Keratinocyte (primary cell): ENCODE results near the gene ARHGAP12. TPM values are rescaled to one million over a fixed set of nuclear protein-coding genes. Genes with fewer than 3 reads are reported as not detected.

ENCODE experiments used
- DNase-seq: peaks from one replicate; pipeline ENCODE4 v3.0.0-alpha.2; 2011; ENCODE audit warnings: low read depth, missing footprints, low spot score
- FAIRE-seq: peaks from 2 replicates; lab custom pipeline; 2011; peaks lifted over from hg19 to GRCh38; lab: Jason Lieb, UNC
- H2AFZ ChIP-seq: 2 replicates; pipeline ENCODE4 v1.6.0; 2012; ENCODE audit warnings: low read length, control low read depth, inconsistent platforms; ENCODE audit not compliant: control insufficient read depth
- H3K27ac ChIP-seq: 2 replicates; pipeline ENCODE4 v1.5.1; 2011; ENCODE audit warnings: low read length; ENCODE audit not compliant: control insufficient read depth, insufficient read depth
- H3K27me3 ChIP-seq: 3 replicates; pipeline ENCODE4 v1.6.0; 2011; ENCODE audit warnings: low read length; ENCODE audit not compliant: control insufficient read depth, insufficient read depth; ENCODE audit errors: extremely low read depth
- H3K36me3 ChIP-seq, 2 experiments: 2 replicates in 1 of 2; 3 replicates in 1 of 2; pipeline ENCODE4 v1.5.1; 2011; ENCODE audit warnings: low read length in 2 of 2, mild to moderate bottlenecking in 1 of 2; ENCODE audit not compliant: control insufficient read depth in 2 of 2, insufficient read depth in 2 of 2; ENCODE audit errors: extremely low read depth in 1 of 2
- H3K4me1 ChIP-seq: 3 replicates; pipeline ENCODE4 v1.5.1; 2011; ENCODE audit warnings: low read length; ENCODE audit not compliant: control insufficient read depth, insufficient read depth; ENCODE audit errors: extremely low read depth
- H3K4me2 ChIP-seq: 3 replicates; pipeline ENCODE4 v1.6.0; 2011; ENCODE audit warnings: low read depth, low read length; ENCODE audit not compliant: control insufficient read depth, insufficient read depth; ENCODE audit errors: extremely low read depth
- H3K4me3 ChIP-seq, 3 experiments: fragments of 200-600 bp in 1 of 3; sonication (generic) in 1 of 3; 2 replicates in 2 of 3; 3 replicates in 1 of 3; pipeline ENCODE4 v1.5.1; 2011 to 2016; ENCODE audit warnings: low read length in 3 of 3, mild to moderate bottlenecking in 3 of 3, control low read depth in 2 of 3, inconsistent platforms in 1 of 3, low read depth in 1 of 3, mixed read lengths in 1 of 3, mixed run types in 1 of 3, moderate library complexity in 1 of 3; ENCODE audit not compliant: control insufficient read depth in 2 of 3, insufficient read depth in 2 of 3; ENCODE audit errors: extremely low read depth in 1 of 3
- H3K79me2 ChIP-seq: 2 replicates; pipeline ENCODE4 v1.6.0; 2012; ENCODE audit warnings: low read length; ENCODE audit not compliant: control insufficient read depth, insufficient read depth
- H3K9ac ChIP-seq: 3 replicates; pipeline ENCODE4 v1.6.0; 2011; ENCODE audit warnings: low read length; ENCODE audit not compliant: control insufficient read depth, insufficient read depth; ENCODE audit errors: extremely low read depth
- H3K9me1 ChIP-seq: 3 replicates; pipeline ENCODE4 v1.6.0; 2011; ENCODE audit warnings: low read length; ENCODE audit not compliant: control insufficient read depth, insufficient read depth; ENCODE audit errors: extremely low read depth
- H3K9me3 ChIP-seq: 2 replicates; pipeline ENCODE4 v1.5.1; 2012; ENCODE audit warnings: low read depth, low read length; ENCODE audit not compliant: control insufficient read depth
- H4K20me1 ChIP-seq: 3 replicates; pipeline ENCODE4 v1.6.0; 2011; ENCODE audit warnings: low read length; ENCODE audit not compliant: control insufficient read depth, insufficient read depth; ENCODE audit errors: extremely low read depth
- EZH2 ChIP-seq: IDR thresholded peaks from one replicate; pipeline ENCODE4 v1.6.1; 2012; ENCODE audit warnings: inconsistent platforms, mild to moderate bottlenecking, low read length, moderate library complexity
- dilution Hi-C: fragments of 300-500 bp; cut with MboI; formaldehyde crosslinking; loops from one replicate; pipeline ENCODE4 v1.7.0; 2020; ENCODE audit warnings: low sequenced_read_pairs; ENCODE audit not compliant: extremely low pct_ligation_motif_present
- polyA plus RNA-seq, 5 experiments: library from polyadenylated mRNA; depleted of rRNA in 3 of 5; stranded (reverse) in 3 of 5; stranded (forward) in 1 of 5; unstranded in 1 of 5; fragments of >200 nt; gene quantifications; 1 replicate in 1 of 5; 2 replicates in 3 of 5; 3 replicates in 1 of 5; pipeline versions ENCODE4 v1.2.1 to v1.2.3, GENCODE V29; 2011 to 2012; ENCODE audit warnings: missing spikeins in 2 of 5, low read depth in 1 of 5, low replicate concordance in 1 of 5
- TF ChIP-seq, protein P1 (sequence below), 3 experiments: IDR thresholded peaks in 1 of 3; conservative IDR thresholded peaks in 1 of 3; optimal IDR thresholded peaks in 1 of 3; 2 replicates in 2 of 3; 3 replicates in 1 of 3; pipeline versions ENCODE3 to v1.5.1; 2011; ENCODE audit warnings: low read length in 3 of 3, mild to moderate bottlenecking in 3 of 3, moderate library complexity in 2 of 3, control low read depth in 1 of 3, inconsistent platforms in 1 of 3; ENCODE audit not compliant: insufficient read depth in 2 of 3; ENCODE audit errors: extremely low read depth in 1 of 3

Gene ARHGAP12
- polyA plus RNA-seq, 1 donor (not counting 4 experiments of a cell fraction or from before 2014, with no cell fraction given): 26.6 TPM

DNA sequence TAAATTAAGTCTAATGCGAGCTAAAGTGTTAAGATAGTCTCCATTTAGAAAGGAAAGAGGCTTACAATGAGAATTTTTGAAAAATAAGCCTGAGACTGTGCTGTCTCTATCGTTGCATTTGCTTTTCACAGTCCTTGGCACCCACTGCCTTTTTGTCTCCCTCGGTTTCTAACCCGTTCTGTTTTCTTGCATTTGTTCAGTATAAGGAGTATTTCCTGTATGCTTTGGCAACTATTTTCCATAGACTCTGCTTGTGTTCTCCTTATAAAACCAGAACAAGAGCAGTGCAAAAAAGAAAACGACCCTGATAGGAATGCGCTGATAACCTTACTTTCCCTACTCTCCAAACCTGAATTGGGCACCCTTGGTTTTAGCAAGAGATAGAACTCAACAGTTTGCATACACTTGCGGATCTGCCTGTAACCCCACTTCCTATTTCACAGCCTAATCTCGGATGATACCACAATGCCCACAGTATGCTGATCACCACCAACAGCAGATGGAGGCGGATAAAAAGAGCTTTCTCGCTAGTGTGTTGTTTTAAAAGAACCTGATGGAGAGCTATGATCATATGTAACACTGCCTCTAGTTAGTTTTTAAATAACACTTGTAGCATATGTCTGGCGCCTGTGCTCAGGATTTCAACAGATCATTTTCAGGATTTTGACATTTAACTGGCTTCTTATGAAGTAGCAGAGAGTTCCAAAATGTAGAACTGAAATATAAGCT is 1.6 kb upstream of the ARHGAP12 start:
- Histone ChIP-seq H3K4me3 (peak overlapping the region; percentile 66 to 92 (median 83)), H4K20me1 (no peaks in the 10 kb centered on the region), H3K4me1 (peaks cover 34% of the 10 kb centered on the region), H3K27ac (peak overlapping the region; percentile 92), H3K9me1 (no peaks in the 10 kb centered on the region), H3K36me3 (no peaks in the 10 kb centered on the region), H3K9me3 (no peaks in the 10 kb centered on the region), H2AFZ (peak overlapping the region; percentile 94), H3K79me2 (peaks cover 33% of the 10 kb centered on the region), H3K4me2 (peak overlapping the region; percentile 74), H3K27me3 (no peaks in the 10 kb centered on the region), H3K9ac (peak overlapping the region; percentile 94)
- dilution Hi-C loops: no loop called here
- no peak for TF ChIP-seq EZH2
- TF ChIP-seq, protein P1, sequence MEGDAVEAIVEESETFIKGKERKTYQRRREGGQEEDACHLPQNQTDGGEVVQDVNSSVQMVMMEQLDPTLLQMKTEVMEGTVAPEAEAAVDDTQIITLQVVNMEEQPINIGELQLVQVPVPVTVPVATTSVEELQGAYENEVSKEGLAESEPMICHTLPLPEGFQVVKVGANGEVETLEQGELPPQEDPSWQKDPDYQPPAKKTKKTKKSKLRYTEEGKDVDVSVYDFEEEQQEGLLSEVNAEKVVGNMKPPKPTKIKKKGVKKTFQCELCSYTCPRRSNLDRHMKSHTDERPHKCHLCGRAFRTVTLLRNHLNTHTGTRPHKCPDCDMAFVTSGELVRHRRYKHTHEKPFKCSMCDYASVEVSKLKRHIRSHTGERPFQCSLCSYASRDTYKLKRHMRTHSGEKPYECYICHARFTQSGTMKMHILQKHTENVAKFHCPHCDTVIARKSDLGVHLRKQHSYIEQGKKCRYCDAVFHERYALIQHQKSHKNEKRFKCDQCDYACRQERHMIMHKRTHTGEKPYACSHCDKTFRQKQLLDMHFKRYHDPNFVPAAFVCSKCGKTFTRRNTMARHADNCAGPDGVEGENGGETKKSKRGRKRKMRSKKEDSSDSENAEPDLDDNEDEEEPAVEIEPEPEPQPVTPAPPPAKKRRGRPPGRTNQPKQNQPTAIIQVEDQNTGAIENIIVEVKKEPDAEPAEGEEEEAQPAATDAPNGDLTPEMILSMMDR (optimal IDR thresholded peaks at IDR 0.05 in 1 of 3, IDR thresholded peaks at IDR 0.05 in 1 of 3, conservative IDR thresholded peaks at IDR 0.05 in 1 of 3; ENCODE audit: extremely low read depth in 1 of 3, insufficient read depth in 2 of 3, low read length in 3 of 3): no peak
- peak; percentile 82 for FAIRE-seq
- DNase-seq: no peak

DNA sequence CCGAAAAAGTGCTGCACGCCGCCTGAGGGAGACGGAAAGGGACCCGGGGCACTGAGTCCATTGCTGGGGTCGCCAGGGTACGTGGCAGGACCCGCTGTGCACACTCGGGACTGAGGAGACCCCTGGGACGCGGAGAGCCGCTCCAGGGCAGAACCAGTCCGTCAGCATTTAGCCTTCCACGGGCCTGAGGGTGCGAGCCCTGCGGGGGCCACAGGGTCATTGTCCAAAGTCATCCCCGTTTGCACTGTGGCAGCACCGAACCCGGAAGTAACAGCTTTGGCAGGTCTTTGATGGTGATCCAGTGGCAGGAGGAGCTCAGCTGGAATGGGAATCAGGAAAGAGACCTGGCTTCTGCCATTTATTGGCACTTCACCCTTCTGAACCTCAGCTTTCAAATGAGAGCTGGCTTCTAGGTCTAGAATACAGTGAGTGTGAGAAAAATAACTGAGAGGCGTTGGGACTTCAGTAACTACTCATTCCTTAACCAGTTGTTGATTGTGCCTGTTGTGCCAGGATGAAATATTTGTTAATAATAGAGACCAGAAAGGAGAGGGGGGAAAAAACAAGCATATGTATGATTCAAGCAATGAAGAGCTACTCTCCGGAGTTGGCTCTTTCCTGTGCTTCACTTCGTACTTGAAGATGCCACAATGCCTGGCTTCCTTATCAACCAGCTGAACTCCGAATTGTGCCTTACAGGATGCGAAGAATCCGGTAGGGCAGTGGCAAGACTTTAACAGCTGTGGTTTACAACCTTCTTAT is 811 bp upstream of the ARHGAP12 start:
- Histone ChIP-seq H3K4me1 (peaks cover 37% of the 10 kb centered on the region), H3K27me3 (no peaks in the 10 kb centered on the region), H3K4me3 (peak overlapping the region; percentile 66 to 92 (median 83)), H2AFZ (peak overlapping the region; percentile 94), H3K79me2 (peaks cover 41% of the 10 kb centered on the region), H3K9me3 (no peaks in the 10 kb centered on the region), H3K9me1 (no peaks in the 10 kb centered on the region), H3K27ac (peak overlapping the region; percentile 92), H3K4me2 (peak overlapping the region; percentile 74), H3K36me3 (no peaks in the 10 kb centered on the region), H3K9ac (peak overlapping the region; percentile 94), H4K20me1 (no peaks in the 10 kb centered on the region)
- no peak for FAIRE-seq
- TF ChIP-seq, protein P1 (optimal IDR thresholded peaks at IDR 0.05 in 1 of 3, IDR thresholded peaks at IDR 0.05 in 1 of 3, conservative IDR thresholded peaks at IDR 0.05 in 1 of 3; ENCODE audit: extremely low read depth in 1 of 3, insufficient read depth in 2 of 3, low read length in 3 of 3): no peak
- no peak for TF ChIP-seq EZH2
- DNase-seq: no peak
- dilution Hi-C loops: no loop called here
